H1 (cell line): ENCODE data around the gene OR2A25. TPM values are rescaled to one million over a fixed set of nuclear protein-coding genes. Genes with fewer than 3 reads are reported as not detected.
A peak's percentile ranks its signal among the peaks of the same experiment; 100 is the strongest.

Experiments used
- CTCF ChIA-PET: fragments of 300-600 bp; sonication (Branson Sonifier 250); formaldehyde crosslinking; loops from one replicate; lab custom pipeline; 2021; ENCODE audit not compliant: partially characterized antibody; lab: Charles Lee
- POLR2A ChIA-PET: fragments of 300-600 bp; sonication (Branson Sonifier 250); formaldehyde crosslinking; loops from one replicate; lab custom pipeline; 2021; ENCODE audit warnings: inconsistent platforms; ENCODE audit not compliant: partially characterized antibody; lab: Charles Lee
- DNase-seq, 2 experiments: peaks; one replicate each; pipeline versions ENCODE4 v3.0.0 to v3.0.0-alpha.2; 2010 to 2022; ENCODE audit warnings: low spot score in 2 of 2, low read depth in 1 of 2, mixed read lengths in 1 of 2
- FAIRE-seq: peaks from 2 replicates; lab custom pipeline; 2011; peaks lifted over from hg19 to GRCh38; lab: Jason Lieb, UNC
- H2AFZ ChIP-seq: 2 replicates; pipeline ENCODE4 v1.8.1; 2012; ENCODE audit warnings: low read length, inconsistent platforms
- H2AK5ac ChIP-seq: 2 replicates; pipeline ENCODE4 v1.6.1; 2013; ENCODE audit warnings: low read depth, low read length
- H2BK120ac ChIP-seq: replicated peaks from 2 replicates; pipeline ENCODE3; 2013; ENCODE audit warnings: low read depth, low read length, inconsistent platforms
- H2BK12ac ChIP-seq: 2 replicates; pipeline ENCODE4 v1.6.1; 2013; ENCODE audit warnings: low read depth, low read length
- H2BK15ac ChIP-seq: 2 replicates; pipeline ENCODE4 v1.6.1; 2013; ENCODE audit warnings: low read length
- H2BK20ac ChIP-seq: 2 replicates; pipeline ENCODE4 v1.6.1; 2013; ENCODE audit warnings: low read length
- H2BK5ac ChIP-seq: 2 replicates; pipeline ENCODE4 v1.6.1; 2013; ENCODE audit warnings: low read depth, low read length
- H3K14ac ChIP-seq: 2 replicates; pipeline ENCODE4 v1.6.1; 2013; ENCODE audit warnings: inconsistent platforms; ENCODE audit not compliant: insufficient read length
- H3K18ac ChIP-seq: 2 replicates; pipeline ENCODE4 v1.6.1; 2013; ENCODE audit warnings: low read length; ENCODE audit errors: extremely low read depth
- H3K23ac ChIP-seq: 2 replicates; pipeline ENCODE4 v1.6.1; 2013; ENCODE audit warnings: inconsistent platforms; ENCODE audit not compliant: insufficient read length
- H3K23me2 ChIP-seq: 2 replicates; pipeline ENCODE4 v1.6.1; 2013; ENCODE audit warnings: low read depth, low read length
- H3K27ac ChIP-seq: 2 replicates; pipeline ENCODE4 v1.6.1; 2011; ENCODE audit warnings: low read depth, low read length, inconsistent platforms
- H3K27me3 ChIP-seq, 4 experiments: replicated peaks in 1 of 4; 1 replicate in 1 of 4; 2 replicates in 3 of 4; pipeline versions ENCODE4 v1.6.1 to v1.8.1; 2011 to 2013; ENCODE audit warnings: low read length in 3 of 4, mild to moderate bottlenecking in 3 of 4, inconsistent platforms in 2 of 4, mixed read lengths in 2 of 4, moderate library complexity in 1 of 4; ENCODE audit not compliant: control insufficient read depth in 3 of 4, insufficient read depth in 3 of 4; ENCODE audit errors: extremely low read depth in 1 of 4
- H3K36me3 ChIP-seq, 4 experiments: 2 replicates each; pipeline versions ENCODE4 v1.6.1 to v1.8.1; 2011 to 2013; ENCODE audit warnings: mild to moderate bottlenecking in 4 of 4, low read length in 3 of 4, moderate library complexity in 2 of 4, control low read depth in 1 of 4, inconsistent platforms in 1 of 4; ENCODE audit not compliant: insufficient read depth in 4 of 4, control insufficient read depth in 2 of 4
- H3K4ac ChIP-seq: replicated peaks from 2 replicates; pipeline ENCODE3; 2013; ENCODE audit warnings: low read length, low read depth, mixed read lengths, inconsistent platforms; ENCODE audit not compliant: insufficient read length
- H3K4me1 ChIP-seq, 4 experiments: replicated peaks in 1 of 4; 1 replicate in 1 of 4; 2 replicates in 3 of 4; pipeline versions ENCODE4 v1.6.1 to v1.8.1; 2011 to 2013; ENCODE audit warnings: low read length in 3 of 4, inconsistent platforms in 2 of 4, mixed read lengths in 1 of 4; ENCODE audit not compliant: insufficient read depth in 4 of 4, control insufficient read depth in 3 of 4
- H3K4me2 ChIP-seq, 2 experiments: 2 replicates each; pipeline versions ENCODE4 v1.6.1 to v1.8.1; 2011 to 2013; ENCODE audit warnings: low read depth in 2 of 2, low read length in 2 of 2, control low read depth in 1 of 2, inconsistent platforms in 1 of 2, mild to moderate bottlenecking in 1 of 2; ENCODE audit not compliant: insufficient read depth in 1 of 2
- H3K4me3 ChIP-seq, 4 experiments: fragments of 200-600, 300-600 bp in 1 of 4; sonication (generic), shearing (Covaris generic), sonication (Bioruptor Twin) in 1 of 4; 2 replicates each; pipeline versions ENCODE4 v1.5.1 to v1.8.1; 2011 to 2016; ENCODE audit warnings: low read length in 4 of 4, low read depth in 3 of 4, control low read depth in 2 of 4, inconsistent platforms in 2 of 4, mild to moderate bottlenecking in 2 of 4, mixed read lengths in 1 of 4, moderate library complexity in 1 of 4; ENCODE audit not compliant: insufficient read depth in 2 of 4; ENCODE audit errors: extremely low read depth in 1 of 4
- H3K56ac ChIP-seq: replicated peaks from 2 replicates; pipeline ENCODE3; 2013; ENCODE audit warnings: low read depth, mild to moderate bottlenecking, mixed read lengths, low read length, inconsistent platforms; ENCODE audit not compliant: insufficient read length
- H3K79me1 ChIP-seq: 2 replicates; pipeline ENCODE4 v1.6.1; 2013; ENCODE audit warnings: low read depth, low read length, control low read depth
- H3K79me2 ChIP-seq, 2 experiments: 2 replicates each; pipeline versions ENCODE4 v1.6.1 to v1.8.1; 2012 to 2013; ENCODE audit warnings: low read length in 2 of 2, mild to moderate bottlenecking in 2 of 2, inconsistent platforms in 1 of 2; ENCODE audit not compliant: insufficient read depth in 2 of 2, control insufficient read depth in 1 of 2
- H3K9ac ChIP-seq, 4 experiments: replicated peaks in 1 of 4; 1 replicate in 1 of 4; 2 replicates in 3 of 4; pipeline versions ENCODE4 v1.6.1 to v1.8.1; 2011 to 2013; ENCODE audit warnings: low read depth in 3 of 4, low read length in 3 of 4, control low read depth in 2 of 4, mild to moderate bottlenecking in 2 of 4, moderate library complexity in 2 of 4, inconsistent platforms in 1 of 4; ENCODE audit errors: extremely low read depth in 1 of 4
- H3K9me3 ChIP-seq, 2 experiments: 2 replicates each; pipeline versions ENCODE4 v1.6.1 to v1.8.1; 2012 to 2013; ENCODE audit warnings: mild to moderate bottlenecking in 2 of 2, moderate library complexity in 2 of 2, control low read depth in 1 of 2, inconsistent platforms in 1 of 2, low read depth in 1 of 2, low read length in 1 of 2, mixed read lengths in 1 of 2; ENCODE audit not compliant: insufficient read depth in 2 of 2
- H4K20me1 ChIP-seq, 2 experiments: replicated peaks in 1 of 2; 2 replicates each; pipeline versions ENCODE3 to v1.8.1; 2011 to 2013; ENCODE audit warnings: inconsistent platforms in 2 of 2, low read length in 2 of 2, mild to moderate bottlenecking in 1 of 2; ENCODE audit not compliant: insufficient read depth in 2 of 2, control insufficient read depth in 1 of 2
- H4K5ac ChIP-seq: 2 replicates; pipeline ENCODE4 v1.6.1; 2013; ENCODE audit warnings: low read length, low read depth, mixed read lengths, inconsistent platforms; ENCODE audit not compliant: insufficient read length
- H4K8ac ChIP-seq: 2 replicates; pipeline ENCODE4 v1.8.0; 2013; ENCODE audit warnings: mild to moderate bottlenecking, moderate library complexity, low read length, inconsistent platforms; ENCODE audit not compliant: insufficient read depth; ENCODE audit errors: extremely low read depth
- H4K91ac ChIP-seq: replicated peaks from 2 replicates; pipeline ENCODE3; 2013; ENCODE audit warnings: low read length, mixed read lengths, inconsistent platforms; ENCODE audit not compliant: insufficient read length
- ASH2L ChIP-seq: fragments of 200-600, 300-600 bp; sonication (generic); IDR thresholded peaks from one replicate; pipeline ENCODE4 v1.7.1; 2017; ENCODE audit warnings: low read length
- BACH1 ChIP-seq: IDR thresholded peaks from 2 replicates; pipeline ENCODE4 v1.6.1; 2012; ENCODE audit warnings: low read length, improper control_type of control experiment
- BCL11A ChIP-seq, 2 experiments: IDR thresholded peaks; one replicate each; pipeline ENCODE4 v1.6.1; 2011; ENCODE audit warnings: low read depth in 2 of 2, low read length in 2 of 2, mild to moderate bottlenecking in 2 of 2
- CBX5 ChIP-seq: fragments of 300-800, 300-1000 bp; sonication (generic); IDR thresholded peaks from 2 replicates; pipeline ENCODE4 v1.7.1; 2016; ENCODE audit warnings: antibody characterized with exemption, low read length, low read depth
- CHD2 ChIP-seq: IDR thresholded peaks from 2 replicates; pipeline ENCODE4 v1.6.1; 2012; ENCODE audit warnings: low read length, improper control_type of control experiment
- CTBP2 ChIP-seq: IDR thresholded peaks from 2 replicates; pipeline ENCODE4 v1.7.0; 2011; ENCODE audit warnings: borderline replicate concordance, mild to moderate bottlenecking, moderate library complexity, mixed read lengths, low read length; ENCODE audit not compliant: insufficient read depth, insufficient read length
- HDAC2 ChIP-seq, 2 experiments: fragments of 300-600 bp in 1 of 2; sonication (generic) in 1 of 2; IDR thresholded peaks; 2 replicates each; pipeline ENCODE4 v1.6.1; 2011 to 2012; ENCODE audit warnings: low read depth in 2 of 2, low read length in 2 of 2, mild to moderate bottlenecking in 2 of 2, moderate library complexity in 2 of 2, borderline replicate concordance in 1 of 2, inconsistent platforms in 1 of 2
- KDM5A ChIP-seq: fragments of 200-600 bp; IDR thresholded peaks from 2 replicates; pipeline ENCODE4 v1.7.1; 2012; ENCODE audit warnings: mild to moderate bottlenecking, low read length, inconsistent platforms, mixed read lengths
- NANOG ChIP-seq: IDR thresholded peaks from 2 replicates; pipeline ENCODE4 v1.6.1; 2011; ENCODE audit warnings: low read length, low read depth, mild to moderate bottlenecking, inconsistent platforms; ENCODE audit not compliant: insufficient read depth, poor library complexity, severe bottlenecking
- NRF1 ChIP-seq: IDR thresholded peaks from 2 replicates; pipeline ENCODE4 v1.6.1; 2011; ENCODE audit warnings: mild to moderate bottlenecking, low read depth, low read length, improper control_type of control experiment
- PHF8 ChIP-seq: fragments of 200-600 bp; sonication (generic); conservative IDR thresholded peaks from 2 replicates; pipeline ENCODE4 v1.7.1; 2012; ENCODE audit warnings: low read depth, mild to moderate bottlenecking, inconsistent platforms, low read length, moderate library complexity
- POLR2AphosphoS5 ChIP-seq: IDR thresholded peaks from 2 replicates; pipeline ENCODE4 v1.6.1; 2011; ENCODE audit warnings: low read depth, low read length
- RNF2 ChIP-seq: fragments of 200-900, 300-1000 bp; sonication (generic); IDR thresholded peaks from 2 replicates; pipeline ENCODE4 v1.7.1; 2016; ENCODE audit warnings: borderline replicate concordance, low read depth, mild to moderate bottlenecking, antibody characterized with exemption, low read length; ENCODE audit not compliant: poor library complexity, severe bottlenecking; ENCODE audit errors: missing control alignments
- SP1 ChIP-seq: IDR thresholded peaks from 2 replicates; pipeline ENCODE4 v1.6.1; 2011; ENCODE audit warnings: low read depth, low read length
- YY1 ChIP-seq: IDR thresholded peaks from 2 replicates; pipeline ENCODE4 v1.6.1; 2011; ENCODE audit warnings: low read depth, mild to moderate bottlenecking, low read length
- WGBS, 2 experiments: shearing (Covaris generic) in 1 of 2; methylation state at CpG; one replicate each; pipeline versions ENCODE4 v1.1.6 to v1.1.7; 2013 to 2015; ENCODE audit warnings: low lambda C conversion rate in 2 of 2, mixed read lengths in 2 of 2, inconsistent platforms in 1 of 2, low coverage in 1 of 2, missing lambda C conversion rate in 1 of 2; ENCODE audit not compliant: insufficient replicate concordance in 2 of 2, insufficient coverage in 1 of 2, insufficient read length in 1 of 2; ENCODE audit errors: extremely low coverage in 1 of 2, missing lambda C conversion rate in 1 of 2; 5-methylcytosine and 5-hydroxymethylcytosine counted together
- polyA plus RNA-seq, 7 experiments: library from polyadenylated mRNA; depleted of rRNA in 3 of 7; stranded (reverse) in 5 of 7; unstranded in 2 of 7; fragments of >200 nt in 5 of 7; fragments of 200-250 nt in 2 of 7; gene quantifications; 1 replicate in 5 of 7; 2 replicates in 1 of 7; 4 replicates in 1 of 7; pipeline versions ENCODE4 v1.2.1 to v1.2.3, GENCODE V29; 2011 to 2013; ENCODE audit warnings: missing spikeins in 2 of 7, mixed read lengths in 2 of 7
- total RNA-seq: library from RNA; stranded (reverse); fragmentation: NEBNext Ultra II Directional; extraction: Animal tissue kit (Norgen Biotek cat#: 25700); gene quantifications from 2 replicates; pipeline ENCODE4 v1.2.1, GENCODE V29; 2021

OR2A25 gene
- total and polyA plus RNA-seq, 2 of the 8 experiments (the other 6 are each of a cell fraction or from before 2014, with no cell fraction given), result not detected

- Histone ChIP-seq H3K9me3 (no peaks in the 10 kb centered on the region), H4K91ac (no peak within 1 kb of the TSS), H3K36me3 (no peaks in the 10 kb centered on the region), H3K56ac (no peak within 1 kb of the TSS), H2BK12ac (no peak within 1 kb of the TSS), H3K79me1 (no peaks in the 10 kb centered on the region), H3K4ac (no peak within 1 kb of the TSS), H3K14ac (no peak within 1 kb of the TSS), H3K23me2 (no peaks in the 10 kb centered on the region), H3K27ac (no peak within 1 kb of the TSS), H3K27me3 (no peaks in the 10 kb centered on the region), H4K5ac (no peak within 1 kb of the TSS), H3K4me1 (no peaks in the 10 kb centered on the region), H2BK5ac (no peak within 1 kb of the TSS), H2BK20ac (no peak within 1 kb of the TSS), H3K79me2 (no peaks in the 10 kb centered on the region), H4K20me1 (no peaks in the 10 kb centered on the region), H3K18ac (no peak within 1 kb of the TSS), H2AK5ac (no peak within 1 kb of the TSS), H3K4me2 (no peak within 1 kb of the TSS), H2BK15ac (no peak within 1 kb of the TSS), H3K23ac (no peak within 1 kb of the TSS), H3K4me3 (no peak within 1 kb of the TSS), H3K9ac (no peak within 1 kb of the TSS; a peak in 1 of 7 replicates), H2BK120ac (no peak within 1 kb of the TSS), H4K8ac (no peak within 1 kb of the TSS), H2AFZ (peak within 1 kb of the TSS; percentile 17; the same call in 1 of the 2 replicates)
- no peak for DNase-seq
- CTCF ChIA-PET, result interaction anchor here (0.9 to 1.3 kb wide), 2 partner anchors 21 to 23 kb away, joined by 3 to 4 read pairs; no protein-coding TSS in a partner anchor
- WGBS, 2 experiments, result 94% methylated on average over 2 of the region's 2 CpGs; no CpG with 5 or more reads in 1 of the 2 experiments
- POLR2A ChIA-PET, result no interaction called here
- FAIRE-seq, result no peak
- TF ChIP-seq CTBP2 (no peak), ASH2L (no peak), YY1 (no peak), CBX5 (no peak), PHF8 (no peak), CHD2 (no peak), SP1 (no peak), POLR2AphosphoS5 (no peak), BACH1 (no peak), NANOG (no peak), KDM5A (no peak), HDAC2 (IDR thresholded peaks at IDR 0.05; ENCODE audit: borderline replicate concordance in 1 of 2, low read depth in 2 of 2, low read length in 2 of 2) (no peak), BCL11A (IDR thresholded peaks at IDR 0.05; ENCODE audit: low read depth in 2 of 2, low read length in 2 of 2) (no peak), NRF1 (no peak), RNF2 (no peak)
Measured at GRCh38 chr7:144085978-144086377, 16.4 kb downstream of the OR2A25 start, which contains the start of gene OR2A12. Gene OR2A12, plus strand, starts transcription at chr7:144086278. Its CDS starts 8,830 bp downstream, at chr7:144095108.
